Neural crest cell (in vitro differentiated cells): ENCODE results near the gene SUMO3. TPM values are rescaled to one million over a fixed set of nuclear protein-coding genes. Genes with fewer than 3 reads are reported as not detected.

Experiments
- DNase-seq: peaks from one replicate; pipeline ENCODE4 v3.0.0; 2021; ENCODE audit warnings: low read depth, mixed read lengths, low spot score
- H3K27ac Mint-ChIP-seq: one replicate; pipeline ENCODE4 v1.8.0; 2021; ENCODE audit warnings: mild to moderate bottlenecking, mixed read lengths; ENCODE audit not compliant: unreplicated experiment
- H3K27me3 Mint-ChIP-seq: 2 replicates; pipeline ENCODE4 v1.8.0; 2021; ENCODE audit warnings: low read depth, mild to moderate bottlenecking, mixed read lengths
- H3K36me3 Mint-ChIP-seq: 2 replicates; pipeline ENCODE4 v1.8.0; 2021; ENCODE audit warnings: low read depth, mild to moderate bottlenecking, mixed read lengths
- H3K4me1 Mint-ChIP-seq: 2 replicates; pipeline ENCODE4 v1.8.0; 2021; ENCODE audit warnings: mixed read lengths
- H3K4me3 Mint-ChIP-seq: one replicate; pipeline ENCODE4 v1.8.0; 2021; ENCODE audit warnings: mild to moderate bottlenecking, mixed read lengths
- H3K9me3 Mint-ChIP-seq: 2 replicates; pipeline ENCODE4 v1.8.0; 2021; ENCODE audit warnings: mixed read lengths
- CTCF ChIP-seq: fragments of 200-600 bp; sonication (generic); conservative IDR thresholded peaks from 2 replicates; pipeline ENCODE4 v1.5.0; 2021; ENCODE audit warnings: antibody characterized with exemption, mild to moderate bottlenecking
- total RNA-seq: library from RNA; stranded (reverse); gene quantifications from 2 replicates; pipeline ENCODE4 v1.2.1, GENCODE V29; 2021

SUMO3 gene
- total RNA-seq, 1 donor from 2014 or later = 97.7 TPM

DNA sequence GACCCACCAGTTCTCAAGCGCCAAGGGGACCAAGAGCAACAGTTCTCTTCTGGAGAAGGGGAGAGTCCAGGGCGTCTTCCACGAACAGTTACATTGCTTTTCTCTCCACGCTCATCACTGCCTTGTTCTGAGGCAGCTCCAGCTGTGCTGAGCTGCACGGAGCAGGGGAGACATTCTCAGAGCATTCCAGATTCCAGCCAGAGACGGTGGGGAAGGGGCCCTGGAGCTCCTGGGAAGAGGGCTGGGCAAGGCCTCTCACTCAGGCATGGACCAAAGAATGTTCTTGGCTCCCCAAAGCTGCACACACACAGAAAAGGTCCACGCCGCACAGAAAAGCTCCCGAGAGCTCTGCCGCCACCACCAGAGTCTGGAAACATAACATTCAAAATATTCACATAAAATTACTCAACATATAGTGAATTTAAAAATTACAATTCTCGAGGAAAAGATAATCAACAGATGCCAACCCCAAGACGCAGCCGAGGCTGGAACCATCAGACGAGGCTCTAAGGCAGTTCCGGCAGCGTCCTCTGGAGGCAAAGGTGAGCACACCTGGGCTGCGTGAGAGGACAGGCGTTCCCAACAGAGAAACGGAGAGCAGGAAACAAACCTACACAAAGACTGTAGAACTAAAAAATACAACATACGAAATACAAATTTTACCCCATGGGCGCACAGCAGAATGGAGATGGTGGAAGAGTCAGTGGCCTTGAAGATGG is 56.7 kb downstream of the SUMO3 start:
- Mint-ChIP-seq H3K27me3 (no peaks in the 10 kb centered on the region), H3K9me3 (no peaks in the 10 kb centered on the region), H3K4me1 (no peaks in the 10 kb centered on the region), H3K36me3 (peaks cover 2% of the 10 kb centered on the region), H3K27ac (no peak overlapping the region), H3K4me3 (no peak overlapping the region)
- no peak for DNase-seq
- peak; percentile 55 for TF ChIP-seq CTCF

GRCh38 chr21:44760376-44760775 is 57.5 kb downstream of the SUMO3 start:
- Mint-ChIP-seq H3K4me1 (no peaks in the 10 kb centered on the region), H3K9me3 (no peaks in the 10 kb centered on the region), H3K27me3 (no peaks in the 10 kb centered on the region), H3K36me3 (peaks cover 2% of the 10 kb centered on the region), H3K4me3 (no peak overlapping the region), H3K27ac (no peak overlapping the region)
- no peak for DNase-seq
- TF ChIP-seq CTCF = no peak

- Mint-ChIP-seq H3K4me1 (no peaks in the 10 kb centered on the region), H3K4me3 (no peak overlapping the region), H3K27ac (no peak overlapping the region), H3K9me3 (no peaks in the 10 kb centered on the region), H3K36me3 (peaks cover 2% of the 10 kb centered on the region), H3K27me3 (no peaks in the 10 kb centered on the region)
- no peak for TF ChIP-seq CTCF
- DNase-seq = no peak
These were observed 58.1 kb downstream of the SUMO3 start for GRCh38 chr21:44759628-44760285.

- no peaks in the 10 kb centered on the region for H3K4me1 Mint-ChIP-seq
- TF ChIP-seq CTCF = no peak
- H3K36me3 Mint-ChIP-seq = peaks cover 2% of the 10 kb centered on the region
- no peaks in the 10 kb centered on the region for H3K27me3 Mint-ChIP-seq
- no peaks in the 10 kb centered on the region for H3K9me3 Mint-ChIP-seq
- H3K27ac Mint-ChIP-seq = no peak overlapping the region
- DNase-seq = no peak
- H3K4me3 Mint-ChIP-seq = no peak overlapping the region
These were observed 58.9 kb downstream of the SUMO3 start for GRCh38 chr21:44758781-44759627.

GRCh38 chr21:44758141-44758561 is 59.7 kb downstream of the SUMO3 start:
- no peak overlapping the region for H3K27ac Mint-ChIP-seq
- no peaks in the 10 kb centered on the region for H3K27me3 Mint-ChIP-seq
- peaks cover 2% of the 10 kb centered on the region for H3K36me3 Mint-ChIP-seq
- no peaks in the 10 kb centered on the region for H3K9me3 Mint-ChIP-seq
- no peak for DNase-seq
- no peak overlapping the region for H3K4me3 Mint-ChIP-seq
- H3K4me1 Mint-ChIP-seq = no peaks in the 10 kb centered on the region
- no peak for TF ChIP-seq CTCF
